HEK293 (cell line): ENCODE data around the gene SARNP.

ENCODE experiments used
- AEBP2 ChIP-seq: fragments of 450-650 bp; formaldehyde crosslinking; IDR thresholded peaks from 2 replicates; pipeline ENCODE4 v1.5.1; 2016; ENCODE audit warnings: missing biosample characterization, missing genetic modification characterization, borderline replicate concordance
- BCL6B ChIP-seq: fragments of 450-650 bp; formaldehyde crosslinking; IDR thresholded peaks from 2 replicates; pipeline ENCODE4 v1.5.1; 2017; ENCODE audit warnings: missing biosample characterization, missing genetic modification characterization
- CTCF ChIP-seq: fragments of 450-650 bp; formaldehyde crosslinking; IDR thresholded peaks from 2 replicates; pipeline ENCODE4 v1.5.1; 2016; ENCODE audit warnings: missing biosample characterization, missing genetic modification characterization
- PBX3 ChIP-seq: sonication (generic); formaldehyde crosslinking; IDR thresholded peaks from 2 replicates; pipeline ENCODE4 v1.8.1; 2022; ENCODE audit warnings: mild to moderate bottlenecking, moderate library complexity, missing genetic modification reagents
- TSHZ1 ChIP-seq: fragments of 450-650 bp; formaldehyde crosslinking; IDR thresholded peaks from 2 replicates; pipeline ENCODE4 v1.5.1; 2016; ENCODE audit warnings: missing biosample characterization, missing genetic modification characterization, borderline replicate concordance
- YY2 ChIP-seq: fragments of 450-650 bp; formaldehyde crosslinking; IDR thresholded peaks from 2 replicates; pipeline ENCODE4 v1.5.1; 2016; ENCODE audit warnings: missing biosample characterization, missing genetic modification characterization
- ZBTB20 ChIP-seq: fragments of 450-650 bp; formaldehyde crosslinking; IDR thresholded peaks from 2 replicates; pipeline ENCODE4 v1.5.1; 2016; ENCODE audit warnings: missing biosample characterization, missing genetic modification characterization
- ZBTB6 ChIP-seq: fragments of 450-650 bp; formaldehyde crosslinking; IDR thresholded peaks from 2 replicates; pipeline ENCODE4 v1.5.1; 2017; ENCODE audit warnings: missing biosample characterization, missing genetic modification characterization
- ZNF10 ChIP-seq: fragments of 450-650 bp; formaldehyde crosslinking; IDR thresholded peaks from 2 replicates; pipeline ENCODE4 v1.5.1; 2017; ENCODE audit warnings: missing biosample characterization, missing genetic modification characterization
- ZNF2 ChIP-seq: fragments of 450-650 bp; formaldehyde crosslinking; IDR thresholded peaks from 2 replicates; pipeline ENCODE4 v1.5.1; 2016; ENCODE audit warnings: missing biosample characterization, missing genetic modification characterization
- ZNF311 ChIP-seq: fragments of 450-650 bp; formaldehyde crosslinking; IDR thresholded peaks from 2 replicates; pipeline ENCODE4 v1.5.1; 2017; ENCODE audit warnings: missing biosample characterization, missing genetic modification characterization, borderline replicate concordance
- ZNF335 ChIP-seq: fragments of 450-650 bp; formaldehyde crosslinking; conservative IDR thresholded peaks from 2 replicates; pipeline ENCODE4 v1.5.1; 2016; ENCODE audit warnings: missing biosample characterization, missing genetic modification characterization
- ZNF398 ChIP-seq: fragments of 450-650 bp; formaldehyde crosslinking; IDR thresholded peaks from 2 replicates; pipeline ENCODE4 v1.5.1; 2017; ENCODE audit warnings: missing biosample characterization, missing genetic modification characterization
- ZNF416 ChIP-seq: fragments of 450-650 bp; formaldehyde crosslinking; IDR thresholded peaks from 2 replicates; pipeline ENCODE4 v1.5.1; 2016; ENCODE audit warnings: missing biosample characterization, missing genetic modification characterization
- ZNF501 ChIP-seq: fragments of 450-650 bp; formaldehyde crosslinking; IDR thresholded peaks from 2 replicates; pipeline ENCODE4 v1.5.1; 2016; ENCODE audit warnings: missing biosample characterization, missing genetic modification characterization
- ZNF585B ChIP-seq: fragments of 450-650 bp; formaldehyde crosslinking; IDR thresholded peaks from 2 replicates; pipeline ENCODE4 v1.5.1; 2016; ENCODE audit warnings: missing biosample characterization, missing genetic modification characterization
- ZNF645 ChIP-seq: fragments of 450-650 bp; formaldehyde crosslinking; IDR thresholded peaks from 2 replicates; pipeline ENCODE4; 2016; ENCODE audit warnings: missing biosample characterization, missing genetic modification characterization
- ZNF660 ChIP-seq: fragments of 450-650 bp; IDR thresholded peaks from 2 replicates; pipeline ENCODE4 v1.5.1; 2018; ENCODE audit warnings: missing biosample characterization, mild to moderate bottlenecking, missing genetic modification characterization
- ZNF747 ChIP-seq: fragments of 450-650 bp; formaldehyde crosslinking; IDR thresholded peaks from 2 replicates; pipeline ENCODE4 v1.5.1; 2016; ENCODE audit warnings: missing biosample characterization, missing genetic modification characterization
- ZNF76 ChIP-seq: fragments of 450-650 bp; formaldehyde crosslinking; IDR thresholded peaks from 2 replicates; pipeline ENCODE4; 2016; ENCODE audit warnings: low read depth, missing biosample characterization, missing genetic modification characterization, borderline replicate concordance
- ZNF777 ChIP-seq: fragments of 450-650 bp; formaldehyde crosslinking; IDR thresholded peaks from 2 replicates; pipeline ENCODE4 v1.5.1; 2017; ENCODE audit warnings: missing biosample characterization, missing genetic modification characterization, borderline replicate concordance
- ZSCAN4 ChIP-seq: fragments of 450-650 bp; formaldehyde crosslinking; IDR thresholded peaks from 2 replicates; pipeline ENCODE4 v1.5.1; 2017; ENCODE audit warnings: missing biosample characterization, missing genetic modification characterization
- ZXDB ChIP-seq: fragments of 450-650 bp; formaldehyde crosslinking; IDR thresholded peaks from 2 replicates; pipeline ENCODE4 v1.5.1; 2016; ENCODE audit warnings: missing biosample characterization, missing genetic modification characterization

Gene SARNP

GRCh38 chr12:55715833-55716581 lies 101.5 kb downstream of the SARNP start, which contains the start of gene BLOC1S1 (continued):
- TF ChIP-seq ZNF311, result no peak
- TF ChIP-seq PBX3 (CRISPR knock-in tag), result no peak
- TF ChIP-seq ZNF10 (tag by site-specific recombination), result peak; percentile 80
- TF ChIP-seq ZBTB20 (tag by site-specific recombination), result peak; percentile 81
- peak; percentile 98 for TF ChIP-seq ZXDB (tag by site-specific recombination)
- no peak for TF ChIP-seq ZNF416
- no peak for TF ChIP-seq AEBP2 (tag by site-specific recombination)
- TF ChIP-seq ZSCAN4 (tag by site-specific recombination), result peak; percentile 60; the same call in 1 of the 2 replicates
- TF ChIP-seq ZNF2 (tag by site-specific recombination), result peak; percentile 93
- TF ChIP-seq YY2 (tag by site-specific recombination), result peak; percentile 76
- TF ChIP-seq ZNF398 (tag by site-specific recombination), result peak; percentile 56; the same call in 1 of the 2 replicates
- TF ChIP-seq BCL6B (tag by site-specific recombination), result 0 out of 2 replicates have a peak, but pooled peaks have one; percentile 22
- no peak; the same call in 1 of the 2 replicates for TF ChIP-seq ZBTB6 (tag by site-specific recombination)
- no peak for TF ChIP-seq ZNF747 (tag by site-specific recombination)
- TF ChIP-seq ZNF76 (tag by site-specific recombination), result peak; percentile 80
- TF ChIP-seq ZNF660 (tag by site-specific recombination), result peak; percentile 84; the same call in 1 of the 2 replicates
- TF ChIP-seq TSHZ1 (tag by site-specific recombination), result peak; percentile 34; the same call in 1 of the 2 replicates
- TF ChIP-seq ZNF645 (tag by site-specific recombination), result 0 out of 2 replicates have a peak, but pooled peaks have one; percentile 33
- peak; percentile 83; the same call in 1 of the 2 replicates for TF ChIP-seq ZNF777 (tag by site-specific recombination)
- TF ChIP-seq CTCF (tag by site-specific recombination), result peak; percentile 34; the same call in 1 of the 2 replicates
- TF ChIP-seq ZNF335 (tag by site-specific recombination), result peak; percentile 97
- TF ChIP-seq ZNF585B (tag by site-specific recombination), result no peak
- peak; percentile 97 for TF ChIP-seq ZNF501 (tag by site-specific recombination)
